NCI-H2107 treated with DMSO at 0.1 percent for 48 hours (cell line): ENCODE measurements around the gene VN1R2.
"Not testable (repeated sequence)": the region's sequence is repeated elsewhere in the genome, so short reads cannot be mapped to it uniquely, and the experiment has no call there.

Experiments used
- DNase-seq: peaks from one replicate; lab custom pipeline; 2025; ENCODE audit not compliant: unreplicated experiment; lab: John Stamatoyannopoulos, UW

Gene VN1R2

GRCh38 chr19:53257715-53258342 lies at the start of gene VN1R2:
Gene VN1R2, plus strand, starts transcription at chr19:53258292. Its CDS starts 84 bp downstream, at chr19:53258376.
- DNase-seq, result not testable (repeated sequence)

GRCh38 chr19:53211554-53211953 lies 46.5 kb upstream of the VN1R2 start:
- not testable (repeated sequence) for DNase-seq

- no peak for DNase-seq
Observed at GRCh38 chr19:53212703-53213320, 45.3 kb upstream of the VN1R2 start.

- DNase-seq, result not testable (repeated sequence)
Observed at GRCh38 chr19:53222716-53223115, 35.4 kb upstream of the VN1R2 start.

- no peak for DNase-seq
Observed at GRCh38 chr19:53224606-53225005, 33.5 kb upstream of the VN1R2 start.

- no peak for DNase-seq
Observed at GRCh38 chr19:53237114-53237777, 20.8 kb upstream of the VN1R2 start.

- DNase-seq, result no peak
Observed at GRCh38 chr19:53246498-53246897, 11.6 kb upstream of the VN1R2 start.

- DNase-seq, result no peak
Observed at GRCh38 chr19:53254411-53255341, 3.4 kb upstream of the VN1R2 start, which contains the start of gene ZNF677. Gene ZNF677, minus strand, starts transcription at chr19:53254873. Its CDS starts 3,323 bp downstream, at chr19:53251550.

- not testable (repeated sequence) for DNase-seq
Observed at GRCh38 chr19:53267623-53268022, 9.5 kb downstream of the VN1R2 start, which contains the start of gene VN1R4. Gene VN1R4, minus strand, starts transcription at chr19:53267723. Its CDS starts 58 bp downstream, at chr19:53267665.

- not testable (repeated sequence) for DNase-seq
Observed at GRCh38 chr19:53269861-53270260, 11.8 kb downstream of the VN1R2 start.

GRCh38 chr19:53272044-53272443 lies 14.0 kb downstream of the VN1R2 start:
- no peak for DNase-seq

GRCh38 chr19:53275480-53275879 lies 17.4 kb downstream of the VN1R2 start:
- DNase-seq, result no peak

GRCh38 chr19:53281947-53282346 lies 23.9 kb downstream of the VN1R2 start:
- DNase-seq, result not testable (repeated sequence)

- no peak for DNase-seq
Observed at GRCh38 chr19:53285087-53285486, 27.0 kb downstream of the VN1R2 start.

- DNase-seq, result no peak
Observed at GRCh38 chr19:53290758-53291549, 32.9 kb downstream of the VN1R2 start.

GRCh38 chr19:53294786-53295441 lies 36.8 kb downstream of the VN1R2 start:
- DNase-seq, result no peak

- not testable (repeated sequence) for DNase-seq
Observed at GRCh38 chr19:53301341-53301740, 43.2 kb downstream of the VN1R2 start.

- DNase-seq, result no peak
Observed at GRCh38 chr19:53308339-53308811, 50.3 kb downstream of the VN1R2 start.
